GM12874 (cell line): ENCODE data around the gene ADGRF3.
A peak's percentile ranks its signal among the peaks of the same experiment; 100 is the strongest.

Experiments
- TF ChIP-seq, protein P1 (sequence below): IDR thresholded peaks from 2 replicates; pipeline ENCODE4 v1.5.1; 2011; ENCODE audit warnings: low read depth, mild to moderate bottlenecking, control low read depth, low read length, moderate library complexity; ENCODE audit not compliant: insufficient read depth

ADGRF3 gene

DNA sequence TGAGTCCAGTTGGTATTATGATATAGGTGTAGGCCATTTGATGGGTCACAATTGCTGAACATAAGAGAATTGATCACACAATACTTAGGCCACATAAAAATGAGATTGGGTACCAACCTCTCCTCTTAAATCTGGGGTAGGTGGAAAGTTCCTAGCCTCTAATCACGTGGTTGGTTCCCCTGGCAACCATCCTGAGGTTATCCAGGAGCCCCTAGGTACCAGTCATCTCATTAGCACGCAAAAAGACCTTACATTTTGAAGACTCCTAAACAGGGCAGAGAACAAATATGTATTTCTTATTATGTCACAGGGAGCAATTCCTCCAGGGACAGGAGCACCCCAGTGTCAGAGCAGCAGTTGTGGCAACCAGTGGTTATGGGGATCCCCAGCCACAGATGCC lies 13.3 kb downstream of the ADGRF3 start:
- TF ChIP-seq, protein P1, sequence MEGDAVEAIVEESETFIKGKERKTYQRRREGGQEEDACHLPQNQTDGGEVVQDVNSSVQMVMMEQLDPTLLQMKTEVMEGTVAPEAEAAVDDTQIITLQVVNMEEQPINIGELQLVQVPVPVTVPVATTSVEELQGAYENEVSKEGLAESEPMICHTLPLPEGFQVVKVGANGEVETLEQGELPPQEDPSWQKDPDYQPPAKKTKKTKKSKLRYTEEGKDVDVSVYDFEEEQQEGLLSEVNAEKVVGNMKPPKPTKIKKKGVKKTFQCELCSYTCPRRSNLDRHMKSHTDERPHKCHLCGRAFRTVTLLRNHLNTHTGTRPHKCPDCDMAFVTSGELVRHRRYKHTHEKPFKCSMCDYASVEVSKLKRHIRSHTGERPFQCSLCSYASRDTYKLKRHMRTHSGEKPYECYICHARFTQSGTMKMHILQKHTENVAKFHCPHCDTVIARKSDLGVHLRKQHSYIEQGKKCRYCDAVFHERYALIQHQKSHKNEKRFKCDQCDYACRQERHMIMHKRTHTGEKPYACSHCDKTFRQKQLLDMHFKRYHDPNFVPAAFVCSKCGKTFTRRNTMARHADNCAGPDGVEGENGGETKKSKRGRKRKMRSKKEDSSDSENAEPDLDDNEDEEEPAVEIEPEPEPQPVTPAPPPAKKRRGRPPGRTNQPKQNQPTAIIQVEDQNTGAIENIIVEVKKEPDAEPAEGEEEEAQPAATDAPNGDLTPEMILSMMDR: no peak

DNA sequence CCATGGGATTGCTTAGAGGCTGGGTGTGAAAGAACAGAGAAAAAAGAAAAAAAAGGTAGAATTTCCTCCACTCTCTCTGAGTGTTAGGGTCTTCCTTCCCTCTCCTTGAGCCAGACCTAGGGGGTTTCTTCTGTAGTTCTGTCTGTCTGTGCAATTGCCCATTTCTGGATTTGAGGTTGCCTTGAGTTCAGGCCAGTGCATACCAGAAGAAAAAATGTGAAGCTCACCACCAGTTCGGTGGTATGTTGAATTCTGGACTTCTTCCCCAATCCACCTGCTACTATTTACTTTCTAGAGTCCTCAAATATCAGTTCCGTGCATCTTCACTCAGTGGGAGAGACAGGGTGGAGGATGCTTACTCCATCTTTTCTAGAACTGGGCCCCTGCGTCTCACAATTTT lies 16.0 kb downstream of the ADGRF3 start:
- TF ChIP-seq, protein P1: no peak

DNA sequence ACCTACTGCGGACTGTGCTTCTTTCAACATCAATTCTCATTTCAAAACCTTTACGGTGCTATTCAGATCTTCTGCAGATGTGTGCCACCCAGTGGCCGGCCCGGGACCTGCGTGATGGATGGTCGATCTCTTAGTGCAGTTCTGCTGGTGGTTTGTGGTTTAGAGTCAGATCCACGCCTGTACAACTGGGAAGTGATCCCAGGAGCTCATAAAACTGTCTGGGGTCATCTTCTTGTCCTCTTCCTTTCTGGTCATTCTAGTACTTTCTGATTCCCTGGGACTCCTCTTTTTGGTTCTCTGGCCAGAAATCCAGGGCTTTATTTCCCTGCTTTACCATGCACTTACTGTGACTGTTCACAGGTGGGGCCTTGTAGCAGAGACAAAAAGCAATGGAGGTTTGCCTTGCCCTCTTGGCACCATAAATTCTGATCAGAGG lies 16.5 kb downstream of the ADGRF3 start:
- TF ChIP-seq, protein P1: peak; percentile 87

DNA sequence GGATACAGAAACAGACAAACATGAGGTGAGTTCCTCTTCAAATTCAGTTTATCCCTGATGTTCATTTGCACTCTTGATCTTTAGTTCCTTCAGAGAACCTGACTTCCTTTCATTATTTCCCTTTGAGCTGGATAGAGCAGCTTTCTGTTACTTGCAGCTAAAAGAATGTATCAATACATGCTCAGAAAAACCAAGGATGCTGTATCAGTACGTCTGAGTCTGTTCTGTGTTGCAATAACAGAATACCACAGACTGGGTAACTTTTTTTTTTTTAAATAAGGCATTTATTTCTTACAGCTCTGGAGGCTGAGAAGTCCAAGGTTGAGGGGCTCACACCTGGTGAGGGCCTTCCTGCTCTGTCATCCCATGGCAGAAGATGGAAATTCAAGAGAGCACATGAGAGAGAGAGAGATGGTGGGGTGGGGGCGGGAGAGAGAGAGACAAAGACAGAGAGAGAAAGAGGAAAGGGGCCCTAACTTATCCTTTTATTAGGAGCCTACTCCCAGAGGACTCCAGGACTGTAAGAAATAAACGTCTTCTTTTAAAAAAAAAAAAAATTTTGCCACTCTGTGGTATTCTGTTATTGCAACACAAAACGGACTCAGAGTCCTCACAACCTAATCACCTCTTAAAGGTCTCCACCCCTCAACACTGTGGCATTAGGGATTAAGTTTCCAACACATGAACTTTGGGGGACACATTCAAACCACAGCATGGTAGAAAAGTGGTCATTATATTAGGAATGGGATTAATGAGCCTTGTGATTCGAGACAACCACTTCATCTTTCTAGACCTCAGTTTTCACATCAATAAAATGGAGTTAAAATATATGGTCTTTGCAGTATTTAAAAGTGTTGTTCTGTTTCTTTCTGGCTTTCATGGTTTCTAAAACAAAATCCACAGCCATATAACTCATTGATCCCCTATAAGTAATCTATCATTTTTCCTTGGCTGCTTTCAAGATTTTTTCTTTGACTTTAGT lies 19.0 kb downstream of the ADGRF3 start:
- TF ChIP-seq, protein P1: no peak

DNA sequence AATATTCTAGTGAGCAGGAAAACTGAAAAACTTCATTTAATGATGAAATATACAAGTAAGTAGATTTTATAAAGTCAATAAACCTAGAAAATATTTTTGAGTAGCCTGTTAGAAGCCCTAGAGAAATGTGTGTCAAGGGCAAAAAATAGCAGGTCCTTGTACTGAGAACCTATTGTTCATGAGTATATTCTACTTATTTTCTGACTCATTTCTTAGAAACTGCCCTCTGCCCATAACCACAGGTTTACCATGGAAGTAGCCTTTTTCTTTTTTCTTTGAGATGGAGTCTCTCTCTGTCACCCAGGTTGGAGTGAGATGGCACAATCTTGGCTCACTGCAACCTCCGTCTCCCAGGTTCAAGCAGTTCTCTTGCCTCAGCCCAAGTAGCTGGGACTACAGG lies 20.1 kb downstream of the ADGRF3 start:
- TF ChIP-seq, protein P1: no peak

DNA sequence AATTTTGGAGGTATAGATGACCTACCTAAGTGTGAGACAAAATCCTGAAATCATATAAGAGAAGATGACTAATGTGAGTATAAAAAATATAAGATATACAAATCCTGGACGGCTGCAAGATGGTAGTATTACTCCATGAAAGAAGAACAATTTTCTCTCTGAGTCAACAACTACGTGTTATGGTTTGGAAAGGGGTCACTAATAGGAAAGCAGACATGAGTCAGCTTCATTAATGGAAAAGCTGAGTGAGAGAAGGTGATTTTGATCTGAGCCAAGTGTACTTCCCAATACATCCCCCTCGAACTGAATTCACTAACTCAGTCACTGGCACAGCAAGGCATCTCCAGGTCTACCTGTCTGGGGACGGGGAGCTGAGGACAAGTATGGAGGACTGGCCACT lies 20.7 kb downstream of the ADGRF3 start:
- TF ChIP-seq, protein P1: no peak

DNA sequence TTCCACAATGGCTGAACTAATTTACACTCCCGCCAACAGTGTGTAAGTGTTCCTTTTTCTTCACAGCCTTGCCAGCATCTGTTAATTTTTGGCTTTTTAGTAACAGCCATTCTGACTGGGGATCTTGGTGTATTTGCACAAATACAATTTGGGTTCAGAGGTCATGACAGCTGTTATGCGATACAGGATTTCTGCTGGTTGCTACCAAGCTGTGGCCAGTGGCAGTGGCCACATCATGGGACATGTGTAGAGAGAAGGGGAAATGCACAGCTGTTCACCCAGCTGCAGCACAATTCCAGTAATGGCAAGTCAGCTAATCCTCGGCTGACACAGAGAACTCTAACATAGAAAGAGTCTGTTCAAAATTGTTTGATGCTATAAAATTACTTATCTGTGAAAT lies 21.7 kb downstream of the ADGRF3 start:
- TF ChIP-seq, protein P1: no peak
